Testis (tissue), 3 donors: Measurements from ENCODE around the gene MCC. TPM values are rescaled to one million over a fixed set of nuclear protein-coding genes. Genes with fewer than 3 reads are reported as not detected.

ENCODE experiments used
- DNase-seq: peaks from one replicate; pipeline ENCODE4 v3.0.0-alpha.2; 2019
- H3K27ac ChIP-seq, 2 donors: fragments of 200-600 bp; sonication (generic); one replicate each; pipeline ENCODE4 v1.5.1; 2019
- H3K27me3 ChIP-seq: fragments of 200-600 bp; sonication (generic); one replicate; pipeline ENCODE4 v1.5.1; 2019
- H3K36me3 ChIP-seq: fragments of 200-600 bp; sonication (generic); one replicate; pipeline ENCODE4 v1.5.1; 2017; ENCODE audit warnings: low read depth; ENCODE audit errors: missing control alignments
- H3K4me1 ChIP-seq: fragments of 200-600 bp; sonication (generic); one replicate; pipeline ENCODE4 v1.5.1; 2019
- H3K4me3 ChIP-seq, 2 donors: fragments of 200-600 bp; sonication (generic); one replicate each; pipeline ENCODE4 v1.5.1; 2017 to 2019
- H3K9me3 ChIP-seq: fragments of 200-600 bp; sonication (generic); one replicate; pipeline ENCODE4 v1.5.1; 2017
- POLR2A ChIP-seq: fragments of 450-650 bp; IDR thresholded peaks from one replicate; pipeline ENCODE4 v1.6.1; 2017; ENCODE audit warnings: antibody characterized with exemption, mild to moderate bottlenecking, moderate library complexity
- WGBS, 2 donors: methylation state at CpG; one replicate each; pipeline ENCODE4 v1.1.5; 2018; 5-methylcytosine and 5-hydroxymethylcytosine counted together
- intact Hi-C: fragments of 100-400 bp; cut with DNase I; formaldehyde crosslinking; loops from one replicate; pipeline ENCODE4 v1.15.1; 2023; ENCODE audit warnings: low total_unique reads
- polyA plus RNA-seq: library from polyadenylated mRNA; stranded (reverse); fragments of 350-450 nt; fragmentation: Illumina TruSeq; extraction: RNeasy Lipid Tissue Mini Kit (QIAGEN cat#74804); gene quantifications from one replicate; pipeline ENCODE4 v1.2.3, GENCODE V29; 2014; ENCODE audit warnings: low read depth, low replicate concordance; ENCODE audit not compliant: insufficient read depth
- total RNA-seq, 2 donors: library from RNA; depleted of rRNA; stranded (reverse); fragments of >200 nt; gene quantifications; one replicate each; pipeline ENCODE4 v1.2.3, GENCODE V29; 2016
- TF ChIP-seq, protein P1 (sequence below), 3 experiments: fragments of 450-650 bp in 2 of 3; fragments of 200-600 bp in 1 of 3; sonication (generic) in 1 of 3; IDR thresholded peaks; one replicate each; pipeline ENCODE4 v1.5.1; 2016 to 2019; ENCODE audit warnings: antibody characterized with exemption in 3 of 3, mild to moderate bottlenecking in 2 of 3, moderate library complexity in 1 of 3

Gene MCC
- total and polyA plus RNA-seq, 3 donors from 2014 or later: 7.1 to 23.7 (median 21.4) TPM

DNA sequence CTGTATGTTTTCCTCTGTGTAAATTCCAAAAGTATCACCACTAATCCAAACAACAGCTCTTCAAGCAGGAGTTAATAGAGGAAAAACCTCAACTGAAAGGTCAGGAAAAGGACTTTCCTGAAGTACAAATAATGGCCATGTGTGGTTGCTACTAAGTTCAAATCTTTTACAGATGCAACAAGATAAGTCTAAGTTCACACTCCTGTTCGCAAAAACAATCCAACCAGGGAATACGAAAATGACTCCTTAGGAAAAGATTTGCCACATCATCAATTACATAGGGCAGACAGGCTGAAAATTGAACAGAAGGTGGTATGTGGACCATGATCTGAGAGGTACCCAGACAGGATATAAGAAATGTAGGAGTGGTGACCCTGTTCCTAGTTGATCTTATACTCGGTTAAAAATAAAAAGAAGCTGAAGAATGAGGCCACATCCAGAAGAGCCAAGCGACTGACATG lies 263.6 kb downstream of the MCC start:
- H3K4me3 ChIP-seq: no peak overlapping the region
- H3K36me3 ChIP-seq: no peaks in the 10 kb centered on the region
- DNase-seq: no peak
- no peaks in the 10 kb centered on the region for H3K27me3 ChIP-seq
- intact Hi-C loops: no loop called here
- 78 to 88% methylated on average over 4 of the region's 4 CpGs for WGBS, 2 donors
- TF ChIP-seq, protein P1, sequence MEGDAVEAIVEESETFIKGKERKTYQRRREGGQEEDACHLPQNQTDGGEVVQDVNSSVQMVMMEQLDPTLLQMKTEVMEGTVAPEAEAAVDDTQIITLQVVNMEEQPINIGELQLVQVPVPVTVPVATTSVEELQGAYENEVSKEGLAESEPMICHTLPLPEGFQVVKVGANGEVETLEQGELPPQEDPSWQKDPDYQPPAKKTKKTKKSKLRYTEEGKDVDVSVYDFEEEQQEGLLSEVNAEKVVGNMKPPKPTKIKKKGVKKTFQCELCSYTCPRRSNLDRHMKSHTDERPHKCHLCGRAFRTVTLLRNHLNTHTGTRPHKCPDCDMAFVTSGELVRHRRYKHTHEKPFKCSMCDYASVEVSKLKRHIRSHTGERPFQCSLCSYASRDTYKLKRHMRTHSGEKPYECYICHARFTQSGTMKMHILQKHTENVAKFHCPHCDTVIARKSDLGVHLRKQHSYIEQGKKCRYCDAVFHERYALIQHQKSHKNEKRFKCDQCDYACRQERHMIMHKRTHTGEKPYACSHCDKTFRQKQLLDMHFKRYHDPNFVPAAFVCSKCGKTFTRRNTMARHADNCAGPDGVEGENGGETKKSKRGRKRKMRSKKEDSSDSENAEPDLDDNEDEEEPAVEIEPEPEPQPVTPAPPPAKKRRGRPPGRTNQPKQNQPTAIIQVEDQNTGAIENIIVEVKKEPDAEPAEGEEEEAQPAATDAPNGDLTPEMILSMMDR (IDR thresholded peaks at IDR 0.05): no peak
- TF ChIP-seq POLR2A: no peak
- no peak overlapping the region for H3K27ac ChIP-seq
- H3K9me3 ChIP-seq: no peaks in the 10 kb centered on the region
- no peaks in the 10 kb centered on the region for H3K4me1 ChIP-seq

DNA sequence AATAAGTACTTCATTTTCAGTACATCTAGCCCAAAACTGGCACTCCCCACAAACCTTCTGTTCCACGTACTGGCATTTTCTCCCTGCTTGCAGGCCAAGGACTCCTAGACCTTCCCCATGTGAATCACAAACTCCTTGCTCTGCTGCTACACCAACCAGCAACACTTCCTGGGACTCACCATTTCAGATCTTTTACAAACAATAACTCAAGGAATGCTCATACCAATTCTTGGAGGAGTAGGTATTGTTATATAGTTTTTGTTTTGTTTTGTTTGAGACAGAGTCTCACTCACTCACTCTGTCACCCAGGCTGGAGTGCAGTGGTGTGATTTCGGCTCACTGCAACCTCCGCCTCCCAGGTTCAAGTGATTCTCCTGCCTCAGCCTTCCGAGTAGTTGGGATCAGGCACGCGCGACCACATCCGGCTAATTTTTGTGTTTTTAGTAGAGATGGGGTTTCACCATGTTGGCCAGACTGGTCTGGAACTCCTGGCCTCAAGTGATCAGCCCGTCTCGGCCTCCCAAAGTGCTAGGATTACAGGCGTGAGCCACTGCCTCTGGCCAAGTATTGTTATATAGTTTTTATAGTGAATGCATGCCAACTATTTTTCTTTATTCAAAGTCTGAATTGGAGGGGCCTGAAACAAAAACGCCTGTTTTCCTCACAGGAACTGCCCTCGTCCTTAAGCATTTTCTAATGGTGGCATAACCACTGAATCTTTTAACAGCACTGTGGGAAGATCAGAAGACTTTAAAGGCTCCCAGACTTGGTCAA lies 264.2 kb downstream of the MCC start:
- TF ChIP-seq POLR2A: no peak
- TF ChIP-seq, protein P1 (IDR thresholded peaks at IDR 0.05): no peak
- Histone ChIP-seq H3K9me3 (no peaks in the 10 kb centered on the region), H3K27ac (no peak overlapping the region), H3K36me3 (no peaks in the 10 kb centered on the region), H3K4me1 (no peaks in the 10 kb centered on the region), H3K4me3 (no peak overlapping the region), H3K27me3 (no peaks in the 10 kb centered on the region)
- 88 to 91% methylated on average over 13 of the region's 13 CpGs for whole genome bisulfite sequencing, 2 donors
- no peak for DNase-seq
- intact Hi-C loops: no loop called here

DNA sequence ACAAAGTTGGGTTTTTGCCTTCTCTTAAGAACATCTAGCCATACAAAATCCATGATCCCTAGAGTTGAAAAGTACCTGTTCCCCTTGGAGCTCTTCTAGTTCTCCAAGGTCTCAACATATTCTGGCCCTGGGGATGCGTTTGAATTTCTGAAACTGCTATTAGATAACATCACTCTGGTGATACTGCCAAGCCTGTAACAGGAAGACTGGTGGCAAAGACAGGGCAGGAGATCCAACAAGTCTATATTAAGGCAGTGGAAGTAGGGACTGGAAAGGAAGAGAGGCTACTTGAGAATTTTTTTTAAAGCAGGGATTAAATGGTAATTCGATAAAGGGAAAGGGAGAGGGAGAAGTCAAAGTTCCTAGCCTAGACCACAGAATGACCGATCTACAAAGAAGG lies 264.9 kb downstream of the MCC start:
- 84 to 90% methylated on average over 3 of the region's 3 CpGs for WGBS, 2 donors
- no peaks in the 10 kb centered on the region for H3K27me3 ChIP-seq
- H3K4me3 ChIP-seq: no peak overlapping the region
- intact Hi-C loops: no loop called here
- no peaks in the 10 kb centered on the region for H3K36me3 ChIP-seq
- TF ChIP-seq, protein P1 (IDR thresholded peaks at IDR 0.05): no peak
- no peak for TF ChIP-seq POLR2A
- H3K27ac ChIP-seq: no peak overlapping the region
- H3K9me3 ChIP-seq: no peaks in the 10 kb centered on the region
- DNase-seq: no peak
- H3K4me1 ChIP-seq: no peaks in the 10 kb centered on the region

DNA sequence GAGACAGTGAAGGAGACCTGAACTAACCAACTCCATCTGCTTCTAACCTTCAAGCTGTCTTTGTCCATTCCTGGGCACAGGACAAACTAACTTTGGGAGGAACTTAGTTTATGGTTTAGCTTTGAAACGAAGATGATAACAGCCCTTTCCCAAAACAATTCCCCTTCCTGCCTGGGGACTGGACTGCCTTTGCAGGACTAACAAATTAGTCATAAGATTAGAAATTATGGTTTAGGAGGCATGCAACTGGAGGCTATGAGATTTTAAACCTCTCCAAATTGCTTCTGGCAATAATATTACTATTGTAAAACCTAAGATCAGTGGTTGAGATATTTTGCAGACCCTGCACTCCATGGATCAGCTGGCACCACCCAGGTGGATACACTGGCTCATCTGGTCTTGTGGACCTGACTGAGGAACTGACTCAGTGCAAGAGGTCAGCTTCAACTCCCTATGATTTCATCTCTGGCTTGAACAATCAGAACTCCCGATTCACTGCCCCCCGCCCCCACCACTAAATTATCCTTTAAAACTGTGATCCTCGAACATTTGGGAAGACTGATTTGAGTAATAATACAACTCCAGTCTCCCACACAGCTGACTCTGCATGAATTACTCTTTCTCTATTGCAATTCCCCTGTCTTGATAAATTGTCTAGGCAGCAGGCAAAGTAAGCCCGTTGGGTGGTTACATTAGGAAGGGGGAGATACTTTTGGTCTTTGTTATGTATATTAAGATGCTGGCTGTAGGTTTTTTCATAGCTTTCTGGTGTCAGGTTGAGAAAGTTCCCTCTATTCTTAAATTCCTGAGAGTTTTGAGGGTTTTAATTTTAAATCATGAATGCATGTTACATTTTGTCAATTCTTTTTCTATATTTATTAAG lies 266.7 kb downstream of the MCC start:
- intact Hi-C loops: no loop called here
- Histone ChIP-seq H3K4me3 (no peak overlapping the region), H3K27ac (no peak overlapping the region), H3K9me3 (no peaks in the 10 kb centered on the region), H3K36me3 (no peaks in the 10 kb centered on the region), H3K4me1 (peaks cover 3% of the 10 kb centered on the region), H3K27me3 (no peaks in the 10 kb centered on the region)
- 71 to 75% methylated on average over 5 of the region's 5 CpGs for WGBS, 2 donors
- TF ChIP-seq, protein P1 (IDR thresholded peaks at IDR 0.05): no peak
- no peak for TF ChIP-seq POLR2A
- DNase-seq: no peak
